GM19467 (cell line): Measurements from ENCODE around the gene OPA3.

Source experiments
- ATAC-seq: cut with Tn5 transposase; IDR thresholded peaks from one replicate; pipeline ENCODE4 v1.9.1; 2021; ENCODE audit warnings: mild to moderate bottlenecking, moderate library complexity; ENCODE audit not compliant: unreplicated experiment

OPA3 gene

GRCh38 chr19:45505996-45506245 is 78.7 kb downstream of the OPA3 start:
- no peak for ATAC-seq

GRCh38 chr19:45505151-45505995 is 79.2 kb downstream of the OPA3 start:
- no peak for ATAC-seq

DNA sequence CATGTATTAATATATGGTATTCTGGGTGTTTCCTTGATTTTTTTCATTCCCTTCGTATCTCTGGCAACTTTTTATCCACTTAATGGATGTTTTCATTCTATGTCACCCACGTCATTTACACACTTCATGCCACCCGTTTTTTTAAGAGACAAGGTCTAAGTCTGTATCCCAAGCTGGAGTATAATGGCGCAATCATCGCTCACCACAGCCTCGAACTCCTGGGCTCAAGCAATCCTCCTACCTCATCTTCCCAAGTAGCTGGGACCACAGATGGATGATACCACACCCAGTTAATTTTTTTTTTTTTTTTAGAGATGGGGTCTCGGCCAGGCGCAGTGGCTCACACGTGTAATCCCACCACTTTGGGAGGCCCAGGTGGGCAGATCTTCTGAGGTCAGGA is 80.7 kb downstream of the OPA3 start:
- no peak for ATAC-seq

DNA sequence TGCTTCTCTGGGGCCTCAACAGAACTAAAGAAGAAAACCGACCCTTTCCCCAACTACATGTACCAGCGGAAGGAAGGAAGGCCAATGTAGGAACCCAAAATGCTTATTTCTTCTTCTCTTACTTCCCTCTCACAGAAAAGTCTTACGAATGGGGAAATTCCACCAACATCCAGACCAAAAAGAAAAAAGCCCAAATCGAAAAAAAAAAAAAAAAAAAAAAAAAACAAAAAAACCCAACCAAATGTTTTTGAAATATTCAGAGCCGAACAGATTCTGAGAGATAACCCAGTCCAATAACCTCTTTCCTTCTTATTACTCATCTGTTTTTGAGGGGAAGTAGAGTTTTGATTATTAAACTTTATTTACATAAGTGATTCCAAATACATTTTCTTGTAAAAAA is 82.5 kb downstream of the OPA3 start:
- no peak for ATAC-seq

- ATAC-seq: no peak
Observed at GRCh38 chr19:45501730-45502014, 82.9 kb downstream of the OPA3 start.

GRCh38 chr19:45500918-45501729 is 83.5 kb downstream of the OPA3 start:
- no peak for ATAC-seq

DNA sequence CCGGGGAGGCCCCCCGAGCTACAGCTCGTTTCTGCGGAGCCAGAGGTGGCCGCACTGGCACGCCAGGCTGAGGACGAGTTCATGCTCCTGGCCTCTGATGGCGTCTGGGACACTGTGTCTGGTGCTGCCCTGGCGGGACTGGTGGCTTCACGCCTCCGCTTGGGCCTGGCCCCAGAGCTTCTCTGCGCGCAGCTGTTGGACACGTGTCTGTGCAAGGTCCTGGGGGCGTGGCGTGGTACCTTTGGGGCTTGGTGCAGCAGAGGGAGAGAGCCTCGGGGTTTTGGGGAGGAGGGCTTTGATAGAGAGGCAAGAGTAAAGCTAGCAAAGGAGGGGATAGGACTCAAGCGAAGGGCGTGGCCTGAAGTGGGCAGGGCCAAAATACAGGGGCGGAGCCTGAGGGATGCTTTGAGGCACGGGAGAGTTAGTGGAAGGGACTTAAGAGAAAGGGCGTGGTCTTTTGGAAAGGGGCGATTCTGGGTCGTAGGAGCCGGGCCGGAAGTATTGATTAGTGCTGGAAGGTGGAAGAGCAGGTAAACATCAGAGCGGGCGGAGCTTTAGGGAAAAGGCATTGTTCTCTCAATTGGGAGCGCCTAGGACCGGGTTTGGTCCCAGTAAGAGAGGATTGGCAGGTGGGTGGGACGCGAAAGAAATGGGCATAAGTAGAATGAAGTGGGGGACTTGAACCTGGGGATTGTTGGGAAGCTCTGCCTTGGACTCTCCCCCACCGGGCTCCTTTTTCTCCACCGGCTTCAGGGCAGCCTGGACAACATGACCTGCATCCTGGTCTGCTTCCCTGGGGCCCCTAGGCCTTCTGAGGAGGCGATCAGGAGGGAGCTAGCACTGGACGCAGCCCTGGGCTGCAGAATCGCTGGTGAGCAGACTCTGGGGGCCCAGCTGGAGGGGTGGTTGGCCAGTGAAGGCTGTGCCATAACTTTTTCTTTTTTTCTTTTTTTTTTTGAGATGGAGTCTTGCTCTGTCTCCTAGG is 85.1 kb downstream of the OPA3 start:
- ATAC-seq: no peak

DNA sequence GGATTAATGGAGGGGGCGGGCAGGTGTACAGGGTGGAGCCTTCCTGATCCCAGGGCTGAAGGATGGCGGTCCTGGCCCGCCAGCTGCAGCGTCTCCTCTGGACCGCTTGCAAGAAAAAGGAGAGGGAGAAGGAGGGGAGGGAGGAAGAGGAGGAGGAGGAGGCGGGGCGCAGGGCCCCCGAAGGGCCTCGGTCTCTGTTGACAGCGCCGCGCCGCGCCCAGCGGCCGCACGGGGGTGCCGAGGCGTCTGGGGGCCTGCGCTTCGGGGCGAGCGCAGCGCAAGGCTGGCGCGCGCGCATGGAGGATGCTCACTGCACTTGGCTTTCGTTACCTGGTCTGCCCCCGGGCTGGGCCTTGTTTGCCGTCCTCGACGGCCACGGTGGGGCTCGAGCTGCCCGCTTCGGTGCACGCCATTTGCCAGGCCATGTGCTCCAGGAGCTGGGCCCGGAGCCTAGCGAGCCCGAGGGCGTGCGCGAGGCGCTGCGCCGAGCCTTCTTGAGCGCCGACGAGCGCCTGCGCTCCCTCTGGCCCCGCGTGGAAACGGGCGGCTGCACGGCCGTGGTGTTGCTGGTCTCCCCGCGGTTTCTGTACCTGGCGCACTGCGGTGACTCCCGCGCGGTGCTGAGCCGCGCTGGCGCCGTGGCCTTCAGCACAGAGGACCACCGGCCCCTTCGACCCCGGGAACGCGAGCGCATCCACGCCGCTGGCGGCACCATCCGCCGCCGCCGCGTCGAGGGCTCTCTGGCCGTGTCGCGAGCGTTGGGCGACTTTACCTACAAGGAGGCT is 86.0 kb downstream of the OPA3 start, which contains the start of gene PPM1N:
Gene PPM1N, plus strand, starts transcription at position 33 of the 785 bp plus-strand sequence. Its CDS starts 30 bp downstream, at position 63.
- no peak for ATAC-seq

DNA sequence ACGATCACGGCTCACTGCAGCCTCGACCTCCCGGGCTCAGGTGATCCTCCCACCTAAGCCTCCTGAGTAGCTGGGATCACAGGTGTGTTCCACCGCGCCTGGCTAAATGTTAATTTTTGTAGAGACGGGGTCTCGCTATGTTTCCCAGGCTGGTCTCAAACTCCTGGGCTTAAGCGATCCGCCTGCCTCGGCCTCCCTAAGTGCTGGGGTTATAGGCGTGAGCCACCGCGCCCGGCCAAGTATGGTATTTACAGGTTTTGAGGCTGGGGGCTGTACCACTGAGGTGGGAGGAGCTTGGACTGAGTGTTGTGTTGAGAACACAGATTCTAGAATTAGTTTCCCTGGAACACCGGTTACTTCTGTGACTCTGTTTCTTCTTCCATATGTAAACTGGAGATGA is 86.8 kb downstream of the OPA3 start:
- no peak for ATAC-seq

GRCh38 chr19:45496349-45496953 is 88.2 kb downstream of the OPA3 start:
- no peak for ATAC-seq

DNA sequence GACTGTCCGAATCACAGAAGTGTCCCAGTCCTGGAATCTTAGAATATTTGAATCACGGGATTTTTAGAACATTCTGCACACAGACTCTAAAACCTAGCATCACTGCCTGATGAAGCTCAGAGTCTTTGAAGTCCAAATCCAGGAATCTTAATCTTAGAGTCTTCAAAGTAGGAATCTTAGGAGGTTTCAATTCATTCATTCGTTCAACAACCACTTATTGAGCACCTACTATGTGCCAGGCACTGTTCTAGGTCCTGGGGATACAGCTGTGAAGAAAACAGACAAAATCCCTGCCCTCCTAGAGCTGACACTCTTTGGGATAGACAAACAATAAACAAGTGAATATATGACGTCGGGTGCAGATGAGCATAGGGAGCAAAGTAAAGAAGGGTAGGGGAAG is 89.4 kb downstream of the OPA3 start:
- no peak for ATAC-seq

GRCh38 chr19:45494261-45494916 is 90.2 kb downstream of the OPA3 start:
- ATAC-seq: no peak

DNA sequence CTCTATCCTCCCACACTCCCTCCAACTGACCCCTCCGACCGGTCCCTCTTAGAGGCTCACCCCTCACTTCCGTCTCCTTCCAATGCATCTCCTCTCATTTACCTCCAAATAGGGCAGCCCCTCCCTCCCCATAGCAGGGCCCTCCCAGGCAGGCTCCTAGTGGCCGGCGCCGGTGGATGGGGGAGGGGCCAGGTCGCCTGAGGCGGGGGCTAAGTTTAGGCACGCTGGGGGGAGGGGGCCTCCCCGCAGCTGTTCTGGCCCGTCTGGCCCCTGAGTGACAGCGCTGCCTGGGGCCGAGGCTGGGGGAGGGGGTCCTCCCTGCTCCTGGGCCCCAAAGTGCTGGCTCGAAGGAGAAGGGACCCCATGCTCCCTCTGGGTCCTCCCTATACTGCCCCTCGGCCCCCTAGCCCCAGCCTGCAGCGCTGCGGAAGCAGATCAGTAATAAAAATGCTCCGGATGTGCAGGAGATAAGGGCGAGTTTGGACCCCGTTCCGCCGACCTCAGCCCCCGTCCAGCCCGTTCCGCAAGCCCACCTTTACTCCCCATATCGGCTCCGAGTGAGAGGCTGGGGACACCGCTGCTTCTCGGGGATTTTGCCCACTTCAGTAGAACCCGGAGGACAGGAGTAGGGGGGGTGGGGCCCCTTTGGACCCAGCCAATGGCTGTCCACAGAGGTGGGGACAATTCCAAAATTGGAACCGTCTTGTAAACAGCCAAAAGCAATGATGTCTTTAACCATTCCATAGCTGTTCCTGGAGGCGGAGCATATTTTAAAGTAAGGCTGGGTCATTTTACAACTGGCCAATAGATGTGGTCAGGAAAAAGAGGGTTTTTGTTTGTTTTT is 91.8 kb downstream of the OPA3 start:
- ATAC-seq: no peak

- ATAC-seq: no peak
Observed at GRCh38 chr19:45492137-45492626, 92.4 kb downstream of the OPA3 start.

- ATAC-seq: no peak
Observed at GRCh38 chr19:45489216-45489855, 95.3 kb downstream of the OPA3 start.

DNA sequence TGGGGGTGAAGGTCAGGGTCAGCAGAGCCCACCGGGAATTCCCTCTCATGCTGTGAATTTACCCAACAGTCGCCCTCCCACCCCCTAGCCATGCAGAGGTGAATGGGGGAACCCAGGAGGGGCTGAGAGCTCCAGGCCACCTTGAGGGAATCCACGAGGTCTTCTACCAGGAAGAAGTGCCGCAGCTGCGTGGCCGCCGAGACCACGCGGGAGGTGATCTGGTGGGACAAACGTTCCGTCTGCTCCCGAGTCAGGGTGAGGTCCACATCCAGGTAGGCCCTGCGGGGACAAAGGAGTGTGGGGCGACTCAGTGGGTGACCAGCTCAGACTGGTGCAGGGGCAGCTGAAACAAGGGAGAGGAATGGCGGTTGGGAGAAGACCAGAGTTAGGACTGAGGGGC is 95.9 kb downstream of the OPA3 start:
- no peak for ATAC-seq

DNA sequence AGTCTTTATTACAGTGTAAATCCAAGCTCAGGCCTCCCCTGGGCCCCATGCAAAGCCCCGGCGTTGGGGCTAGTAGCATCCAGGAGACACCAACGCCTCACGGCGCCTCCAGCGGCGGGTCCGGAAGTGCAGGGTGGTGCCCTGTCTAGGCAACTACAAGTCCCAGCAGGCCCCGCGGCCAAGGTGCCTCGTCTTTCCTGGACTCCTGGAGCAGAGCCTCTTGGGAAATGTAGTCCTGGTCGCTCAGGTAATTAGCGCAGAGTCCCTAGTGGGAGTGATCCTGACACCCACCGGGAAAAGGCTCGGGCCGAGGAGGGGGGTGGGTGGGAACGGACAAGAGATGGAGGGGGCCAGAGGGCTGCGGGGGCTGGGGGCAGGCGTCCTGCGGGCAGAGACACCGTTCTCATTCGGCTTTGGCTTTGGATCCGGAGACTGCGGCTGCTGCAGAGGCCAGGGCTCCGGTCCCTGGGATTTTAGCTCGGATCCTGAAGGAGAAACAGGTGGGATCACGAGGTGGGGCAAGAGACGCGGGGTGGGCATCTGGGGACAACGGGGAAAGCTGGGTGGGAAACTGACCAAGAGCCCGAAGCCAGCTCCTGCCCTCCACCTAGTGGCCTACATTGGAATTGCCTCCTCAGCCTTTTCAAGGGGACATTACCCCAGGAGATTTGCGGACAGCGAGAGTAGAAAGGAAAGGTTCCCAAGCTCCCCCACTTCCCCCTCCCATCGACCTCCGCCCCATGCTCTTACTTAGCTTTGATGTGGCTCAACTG is 99.1 kb downstream of the OPA3 start:
- ATAC-seq: peak; percentile 96
